ENCODE measurements around the gene JSRP1. TPM values are rescaled to one million over a fixed set of nuclear protein-coding genes. Genes with fewer than 3 reads are reported as not detected.

JSRP1 gene
- total RNA-seq, 1 donor from 2014 or later, result 0.46 TPM

GRCh38 chr19:2226051-2226839, 30.0 kb downstream of the JSRP1 start:
- intact Hi-C loops (cut with DNase I), result no loop called here
- no peak for DNase-seq (ENCODE audit: low spot score)

- DNase-seq (ENCODE audit: low spot score), result no peak
- intact Hi-C loops (cut with DNase I), result no loop called here
Measured at GRCh38 chr19:2225415-2226050, 30.7 kb downstream of the JSRP1 start.

- intact Hi-C loops (cut with DNase I), result no loop called here
- no peak for DNase-seq (ENCODE audit: low spot score)
Measured at GRCh38 chr19:2224754-2225349, 31.4 kb downstream of the JSRP1 start.

GRCh38 chr19:2223959-2224358, 32.3 kb downstream of the JSRP1 start:
- no peak for DNase-seq (ENCODE audit: low spot score)
- intact Hi-C loops (cut with DNase I), result no loop called here

- intact Hi-C loops (cut with DNase I), result no loop called here
- no peak for DNase-seq (ENCODE audit: low spot score)
Measured at GRCh38 chr19:2223391-2223790, 32.8 kb downstream of the JSRP1 start.

- no peak for DNase-seq (ENCODE audit: low spot score)
- intact Hi-C loops (cut with DNase I), result no loop called here
Measured at GRCh38 chr19:2221918-2222317, 34.3 kb downstream of the JSRP1 start.

GRCh38 chr19:2221250-2221831, 34.9 kb downstream of the JSRP1 start:
- intact Hi-C loops (cut with DNase I), result no loop called here
- DNase-seq (ENCODE audit: low spot score), result no peak

GRCh38 chr19:2219726-2220125, 36.5 kb downstream of the JSRP1 start:
- intact Hi-C loops (cut with DNase I), result no loop called here
- DNase-seq (ENCODE audit: low spot score), result no peak

- no peak for DNase-seq (ENCODE audit: low spot score)
- intact Hi-C loops (cut with DNase I), result no loop called here
Measured at GRCh38 chr19:2217591-2217990, 38.6 kb downstream of the JSRP1 start.

- intact Hi-C loops (cut with DNase I), result no loop called here
- no peak for DNase-seq (ENCODE audit: low spot score)
Measured at GRCh38 chr19:2216361-2217225, 39.6 kb downstream of the JSRP1 start.

GRCh38 chr19:2215281-2215751, 40.9 kb downstream of the JSRP1 start:
- intact Hi-C loops (cut with DNase I), result no loop called here
- no peak for DNase-seq (ENCODE audit: low spot score)

GRCh38 chr19:2214251-2214650, 42.0 kb downstream of the JSRP1 start:
- intact Hi-C loops (cut with DNase I), result no loop called here
- no peak for DNase-seq (ENCODE audit: low spot score)

GRCh38 chr19:2213799-2214198, 42.4 kb downstream of the JSRP1 start:
- no peak for DNase-seq (ENCODE audit: low spot score)

GRCh38 chr19:2212861-2213711, 43.1 kb downstream of the JSRP1 start:
- intact Hi-C loops (cut with DNase I), result no loop called here
- no peak for DNase-seq (ENCODE audit: low spot score)

More at GRCh38 chr19:2213799-2214198, 42.4 kb downstream of the JSRP1 start:
- intact Hi-C loops (cut with DNase I), result no loop called here

GRCh38 chr19:2210987-2211740, 45.1 kb downstream of the JSRP1 start:
- intact Hi-C loops (cut with DNase I), result no loop called here
- DNase-seq (ENCODE audit: low spot score), result no peak

- DNase-seq (ENCODE audit: low spot score), result no peak
- intact Hi-C loops (cut with DNase I), result no loop called here
Measured at GRCh38 chr19:2210206-2210605, 46.0 kb downstream of the JSRP1 start.

GRCh38 chr19:2209408-2209807, 46.8 kb downstream of the JSRP1 start:
- intact Hi-C loops (cut with DNase I), result no loop called here
- DNase-seq (ENCODE audit: low spot score), result no peak

GRCh38 chr19:2208975-2209374, 47.2 kb downstream of the JSRP1 start:
- intact Hi-C loops (cut with DNase I), result no loop called here
- DNase-seq (ENCODE audit: low spot score), result no peak
